ENCODE results near the gene INPP5J.

GRCh38 chr22:31136711-31137110 is 13.9 kb downstream of the INPP5J start:
- TF ChIP-seq ETV6 (conservative IDR thresholded peaks at IDR 0.05 in 1 of 2, IDR thresholded peaks at IDR 0.05 in 1 of 2; ENCODE audit: borderline replicate concordance in 1 of 2, low read depth in 1 of 2), result no peak
- no peak for TF ChIP-seq POLR2A (IDR thresholded peaks at IDR 0.05; ENCODE audit: low read depth, low read length)
- no peak for TF ChIP-seq EP300 (IDR thresholded peaks at IDR 0.05; ENCODE audit: borderline replicate concordance in 1 of 2, control insufficient read depth in 1 of 2, low read depth in 2 of 2, low read length in 2 of 2)
- no peak for TF ChIP-seq ZNF274 (IDR thresholded peaks at IDR 0.05; ENCODE audit: insufficient read depth, insufficient read length)
- TF ChIP-seq CTCF (IDR thresholded peaks at IDR 0.05 in 2 of 3, conservative IDR thresholded peaks at IDR 0.05 in 1 of 3; ENCODE audit: control insufficient read depth in 2 of 3, extremely low read depth in 1 of 3, insufficient read depth in 1 of 3, low read depth in 3 of 3, low read length in 3 of 3), result no peak
- TF ChIP-seq PBX3 (IDR thresholded peaks at IDR 0.05; ENCODE audit: insufficient replicate concordance, low read depth, low read length), result no peak
- TF ChIP-seq IKZF1 (conservative IDR thresholded peaks at IDR 0.05), result no peak
- TF ChIP-seq EZH2 (IDR thresholded peaks at IDR 0.05; ENCODE audit: borderline replicate concordance, control insufficient read depth, low read depth, low read length), result no peak

Data from GM12878 (cell line).